Neural progenitor cell (in vitro differentiated cells): ENCODE results near the gene SLC35A2. TPM values are rescaled to one million over a fixed set of nuclear protein-coding genes. Genes with fewer than 3 reads are reported as not detected.

ENCODE experiments used
- DNase-seq: peaks from one replicate; pipeline ENCODE4 v3.0.0-alpha.2; 2016; ENCODE audit warnings: low spot score
- H2AFZ ChIP-seq: fragments of 200-600 bp; sonication (generic); replicated peaks from 2 replicates; pipeline ENCODE4 v1.6.1; 2016; ENCODE audit warnings: antibody characterized with exemption
- H3F3A ChIP-seq: fragments of 200-600 bp; sonication (generic); 2 replicates; pipeline ENCODE4 v1.6.1; 2016; ENCODE audit warnings: antibody characterized with exemption, low read depth
- H3K27ac ChIP-seq: fragments of 200-600 bp; sonication (generic); 2 replicates; pipeline ENCODE4 v1.5.1; 2016; ENCODE audit warnings: mild to moderate bottlenecking
- H3K27me3 ChIP-seq: fragments of 200-600 bp; sonication (generic); 2 replicates; pipeline ENCODE4 v1.6.1; 2016; ENCODE audit warnings: mild to moderate bottlenecking, moderate library complexity
- H3K36me3 ChIP-seq: fragments of 200-600 bp; sonication (generic); 2 replicates; pipeline ENCODE4 v1.5.1; 2016
- H3K4me1 ChIP-seq: fragments of 200-600 bp; sonication (generic); 2 replicates; pipeline ENCODE4 v1.6.1; 2016; ENCODE audit warnings: mixed run types
- H3K4me2 ChIP-seq: fragments of 200-600 bp; sonication (generic); 2 replicates; pipeline ENCODE4 v1.6.1; 2016
- H3K4me3 ChIP-seq: fragments of 200-600 bp; sonication (generic); 2 replicates; pipeline ENCODE4 v1.5.1; 2016
- H3K79me2 ChIP-seq: fragments of 200-600 bp; sonication (generic); 2 replicates; pipeline ENCODE4 v1.6.1; 2016; ENCODE audit warnings: low read depth
- H3K9ac ChIP-seq: fragments of 200-600 bp; sonication (generic); 2 replicates; pipeline ENCODE4 v1.6.1; 2016
- H3K9me3 ChIP-seq: fragments of 200-600 bp; sonication (generic); 2 replicates; pipeline ENCODE4 v1.5.1; 2016; ENCODE audit warnings: low read depth
- H4K20me1 ChIP-seq: fragments of 200-600 bp; sonication (generic); 2 replicates; pipeline ENCODE4 v1.6.1; 2016; ENCODE audit warnings: low read depth
- H3K27ac Mint-ChIP-seq: 3 replicates; pipeline ENCODE4 v1.8.0; 2021; ENCODE audit warnings: mixed read lengths
- H3K27me3 Mint-ChIP-seq: 2 replicates; pipeline ENCODE4 v1.8.0; 2022; ENCODE audit warnings: low read depth, mild to moderate bottlenecking, inconsistent platforms, moderate library complexity, mixed read lengths; ENCODE audit not compliant: insufficient read depth
- H3K36me3 Mint-ChIP-seq: 3 replicates; pipeline ENCODE4 v1.8.0; 2021; ENCODE audit warnings: mixed read lengths
- H3K4me1 Mint-ChIP-seq: 3 replicates; pipeline ENCODE4 v1.8.0; 2021; ENCODE audit warnings: mixed read lengths
- H3K4me3 Mint-ChIP-seq: 3 replicates; pipeline ENCODE4 v1.8.0; 2021; ENCODE audit warnings: mild to moderate bottlenecking, moderate library complexity, mixed read lengths
- H3K9me3 Mint-ChIP-seq: 3 replicates; pipeline ENCODE4 v1.8.0; 2020; ENCODE audit warnings: mixed read lengths
- EZH2 ChIP-seq: fragments of 200-600 bp; sonication (generic); IDR thresholded peaks from 2 replicates; pipeline ENCODE4 v1.6.1; 2017; ENCODE audit warnings: antibody characterized with exemption, mild to moderate bottlenecking, moderate library complexity
- EZH2phosphoT487 ChIP-seq: fragments of 200-600 bp; sonication (generic); IDR thresholded peaks from 2 replicates; pipeline ENCODE4 v1.6.1; 2017; ENCODE audit warnings: antibody characterized with exemption
- total RNA-seq: library from RNA; depleted of rRNA; stranded (reverse); fragments of >200 nt; gene quantifications from 2 replicates; pipeline ENCODE4 v1.2.3, GENCODE V29; 2015; ENCODE audit warnings: low replicate concordance
- TF ChIP-seq, protein P1 (sequence below): fragments of 200-600 bp; sonication (generic); IDR thresholded peaks from 2 replicates; pipeline ENCODE4 v1.5.1; 2017; ENCODE audit warnings: antibody characterized with exemption, mild to moderate bottlenecking

SLC35A2 gene
- total RNA-seq, 1 donor from 2014 or later, result 8.6 TPM

DNA sequence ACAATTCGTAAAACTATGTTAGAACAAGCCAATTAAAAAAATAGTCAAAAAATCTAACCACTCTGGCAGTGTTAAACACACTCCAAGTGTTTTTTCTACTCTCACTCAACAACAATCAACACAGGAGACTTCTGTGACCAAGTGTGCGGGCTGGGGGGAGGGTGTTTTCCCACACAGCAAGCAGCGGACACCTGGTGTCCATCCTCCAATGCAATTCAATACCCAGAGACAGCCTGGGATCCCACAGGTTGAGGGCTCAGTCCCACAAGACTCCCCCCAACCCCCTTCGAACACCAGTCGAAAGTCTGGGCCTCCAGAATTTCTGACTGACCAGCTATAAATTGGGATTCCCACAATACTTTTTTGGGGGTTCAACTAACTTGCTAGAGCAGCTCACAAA is 15.7 kb upstream of the SLC35A2 start:
- Histone ChIP-seq H4K20me1 (no peaks in the 10 kb centered on the region), H3K4me1 (peaks cover 17% of the 10 kb centered on the region), H3K9me3 (no peaks in the 10 kb centered on the region), H2AFZ (no peak overlapping the region), H3K4me2 (peak overlapping the region; percentile 68), H3K27ac (peak overlapping the region; percentile 36), H3K27me3 (no peaks in the 10 kb centered on the region), H3K9ac (no peak overlapping the region), H3K4me3 (peak overlapping the region; percentile 6), H3K79me2 (peaks cover 10% of the 10 kb centered on the region), H3F3A (peaks cover 20% of the 10 kb centered on the region), H3K36me3 (no peaks in the 10 kb centered on the region)
- H3K27ac Mint-ChIP-seq, result no peak overlapping the region
- no peak for TF ChIP-seq EZH2
- no peak for TF ChIP-seq EZH2phosphoT487
- TF ChIP-seq, protein P1, sequence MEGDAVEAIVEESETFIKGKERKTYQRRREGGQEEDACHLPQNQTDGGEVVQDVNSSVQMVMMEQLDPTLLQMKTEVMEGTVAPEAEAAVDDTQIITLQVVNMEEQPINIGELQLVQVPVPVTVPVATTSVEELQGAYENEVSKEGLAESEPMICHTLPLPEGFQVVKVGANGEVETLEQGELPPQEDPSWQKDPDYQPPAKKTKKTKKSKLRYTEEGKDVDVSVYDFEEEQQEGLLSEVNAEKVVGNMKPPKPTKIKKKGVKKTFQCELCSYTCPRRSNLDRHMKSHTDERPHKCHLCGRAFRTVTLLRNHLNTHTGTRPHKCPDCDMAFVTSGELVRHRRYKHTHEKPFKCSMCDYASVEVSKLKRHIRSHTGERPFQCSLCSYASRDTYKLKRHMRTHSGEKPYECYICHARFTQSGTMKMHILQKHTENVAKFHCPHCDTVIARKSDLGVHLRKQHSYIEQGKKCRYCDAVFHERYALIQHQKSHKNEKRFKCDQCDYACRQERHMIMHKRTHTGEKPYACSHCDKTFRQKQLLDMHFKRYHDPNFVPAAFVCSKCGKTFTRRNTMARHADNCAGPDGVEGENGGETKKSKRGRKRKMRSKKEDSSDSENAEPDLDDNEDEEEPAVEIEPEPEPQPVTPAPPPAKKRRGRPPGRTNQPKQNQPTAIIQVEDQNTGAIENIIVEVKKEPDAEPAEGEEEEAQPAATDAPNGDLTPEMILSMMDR, result no peak
- peaks cover 5% of the 10 kb centered on the region for H3K4me1 Mint-ChIP-seq
- peaks cover 13% of the 10 kb centered on the region for H3K9me3 Mint-ChIP-seq
- no peak overlapping the region for H3K4me3 Mint-ChIP-seq
- peaks cover 13% of the 10 kb centered on the region for H3K36me3 Mint-ChIP-seq
- DNase-seq, result peak; percentile 30
- H3K27me3 Mint-ChIP-seq, result no peaks in the 10 kb centered on the region

- no peaks in the 10 kb centered on the region for H3K36me3 ChIP-seq
- no peak overlapping the region for H3K4me3 ChIP-seq
- peaks cover 10% of the 10 kb centered on the region for H3K79me2 ChIP-seq
- no peak overlapping the region for H3K4me3 Mint-ChIP-seq
- peaks cover 23% of the 10 kb centered on the region for H3K4me1 Mint-ChIP-seq
- TF ChIP-seq, protein P1, result no peak
- TF ChIP-seq EZH2 (no peak), EZH2phosphoT487 (no peak)
- DNase-seq, result no peak
- peaks cover 30% of the 10 kb centered on the region for H3F3A ChIP-seq
- H4K20me1 ChIP-seq, result peaks cover 13% of the 10 kb centered on the region
- no peaks in the 10 kb centered on the region for H3K9me3 ChIP-seq
- H3K36me3 Mint-ChIP-seq, result peaks cover 13% of the 10 kb centered on the region
- no peak overlapping the region for H3K27ac Mint-ChIP-seq
- H3K27me3 ChIP-seq, result no peaks in the 10 kb centered on the region
- H2AFZ ChIP-seq, result no peak overlapping the region
- no peak overlapping the region for H3K27ac ChIP-seq
- H3K4me2 ChIP-seq, result no peak overlapping the region
- peaks cover 9% of the 10 kb centered on the region for H3K9me3 Mint-ChIP-seq
- no peak overlapping the region for H3K9ac ChIP-seq
- H3K27me3 Mint-ChIP-seq, result peaks cover 3% of the 10 kb centered on the region
- peaks cover 17% of the 10 kb centered on the region for H3K4me1 ChIP-seq
Observed at GRCh38 chrX:48924270-48924669, 12.8 kb upstream of the SLC35A2 start.

- Mint-ChIP-seq H3K27ac (no peak overlapping the region), H3K4me3 (no peak overlapping the region), H3K4me1 (peaks cover 23% of the 10 kb centered on the region), H3K9me3 (peaks cover 9% of the 10 kb centered on the region), H3K36me3 (peaks cover 13% of the 10 kb centered on the region), H3K27me3 (peaks cover 3% of the 10 kb centered on the region)
- H3K36me3 ChIP-seq, result no peaks in the 10 kb centered on the region
- H3K27me3 ChIP-seq, result no peaks in the 10 kb centered on the region
- no peak overlapping the region for H3K4me3 ChIP-seq
- H3K27ac ChIP-seq, result no peak overlapping the region
- H3K4me2 ChIP-seq, result no peak overlapping the region
- no peak for DNase-seq
- H3F3A ChIP-seq, result peaks cover 29% of the 10 kb centered on the region
- H3K79me2 ChIP-seq, result peaks cover 10% of the 10 kb centered on the region
- H4K20me1 ChIP-seq, result peaks cover 13% of the 10 kb centered on the region
- TF ChIP-seq EZH2phosphoT487 (no peak), EZH2 (no peak)
- TF ChIP-seq, protein P1, result no peak
- H3K4me1 ChIP-seq, result peaks cover 17% of the 10 kb centered on the region
- no peak overlapping the region for H3K9ac ChIP-seq
- no peaks in the 10 kb centered on the region for H3K9me3 ChIP-seq
- H2AFZ ChIP-seq, result no peak overlapping the region
Observed at GRCh38 chrX:48923771-48924170, 12.3 kb upstream of the SLC35A2 start.
